Calu3 (cell line): ENCODE results near the gene TAPT1. TPM values are rescaled to one million over a fixed set of nuclear protein-coding genes. Genes with fewer than 3 reads are reported as not detected.

Source experiments
- BruUV-seq: library from RNA; stranded (reverse); fragments of 400-500 nt; replicated peaks from 2 replicates; lab custom pipeline; 2021; lab: Mats Ljungman, UMichigan
- CTCF ChIA-PET: fragments of 300-600 bp; sonication (Branson Sonifier 250); formaldehyde crosslinking; loops from one replicate; lab custom pipeline; 2022; ENCODE audit warnings: antibody characterized with exemption; lab: Charles Lee
- DNase-seq: peaks from one replicate; pipeline ENCODE4 v3.0.0; 2022
- H3K27ac Mint-ChIP-seq: one replicate; pipeline ENCODE4 v1.8.0; 2022; ENCODE audit warnings: mixed read lengths; ENCODE audit not compliant: unreplicated experiment
- H3K27me3 Mint-ChIP-seq: one replicate; pipeline ENCODE4 v1.8.0; 2022; ENCODE audit warnings: mixed read lengths; ENCODE audit not compliant: unreplicated experiment
- H3K36me3 Mint-ChIP-seq: one replicate; pipeline ENCODE4 v1.8.0; 2022; ENCODE audit warnings: mild to moderate bottlenecking, moderate library complexity, mixed read lengths; ENCODE audit not compliant: insufficient read depth, unreplicated experiment
- H3K4me1 Mint-ChIP-seq: one replicate; pipeline ENCODE4 v1.8.0; 2022; ENCODE audit warnings: mild to moderate bottlenecking, low read depth, mixed read lengths; ENCODE audit not compliant: unreplicated experiment
- H3K4me3 Mint-ChIP-seq: one replicate; pipeline ENCODE4 v1.8.0; 2022; ENCODE audit warnings: mild to moderate bottlenecking, low read depth, moderate library complexity, mixed read lengths; ENCODE audit not compliant: unreplicated experiment
- H3K9me3 Mint-ChIP-seq: one replicate; pipeline ENCODE4 v1.8.0; 2022; ENCODE audit warnings: low read depth, mixed read lengths; ENCODE audit not compliant: unreplicated experiment
- CTCF ChIP-seq: fragments of 200-600 bp; IDR thresholded peaks from one replicate; pipeline ENCODE4 v1.8.0; 2022; ENCODE audit warnings: antibody characterized with exemption; ENCODE audit not compliant: unreplicated experiment
- intact Hi-C: fragments of 100-400 bp; cut with micrococcal nuclease; formaldehyde crosslinking; loops from one replicate; pipeline ENCODE4 v1.10.0; 2022; ENCODE audit not compliant: unreplicated experiment
- total RNA-seq: library from RNA; stranded (reverse); gene quantifications from 2 replicates; pipeline ENCODE4 v1.2.3, GENCODE V29; 2022

Gene TAPT1
- total RNA-seq, 1 experiment from 2014 or later = 31.5 TPM

GRCh38 chr4:16255730-16256129 lies 29.5 kb upstream of the TAPT1 start:
- Mint-ChIP-seq H3K27me3 (no peaks in the 10 kb centered on the region), H3K36me3 (no peaks in the 10 kb centered on the region), H3K9me3 (peaks cover 3% of the 10 kb centered on the region), H3K4me1 (peaks cover 37% of the 10 kb centered on the region), H3K4me3 (no peak overlapping the region), H3K27ac (no peak overlapping the region)
- CTCF ChIA-PET = no interaction called here
- DNase-seq = no peak
- intact Hi-C loops = no loop called here
- no peak for TF ChIP-seq CTCF
- no TSS peak for BruUV-seq

GRCh38 chr4:16253127-16253960 lies 27.1 kb upstream of the TAPT1 start:
- BruUV-seq = no TSS peak
- H3K4me3 Mint-ChIP-seq = no peak overlapping the region
- CTCF ChIA-PET = no interaction called here
- peaks cover 52% of the 10 kb centered on the region for H3K4me1 Mint-ChIP-seq
- H3K36me3 Mint-ChIP-seq = no peaks in the 10 kb centered on the region
- no peak for TF ChIP-seq CTCF
- peaks cover 3% of the 10 kb centered on the region for H3K9me3 Mint-ChIP-seq
- intact Hi-C loops = no loop called here
- peak overlapping the region; percentile 35 for H3K27ac Mint-ChIP-seq
- no peak for DNase-seq
- H3K27me3 Mint-ChIP-seq = no peaks in the 10 kb centered on the region

GRCh38 chr4:16250661-16251365 lies 24.5 kb upstream of the TAPT1 start:
- intact Hi-C loops = no loop called here
- CTCF ChIA-PET = interaction anchor here (0.6 to 1.1 kb wide), 4 partner anchors 13 to 54 kb away, joined by 3 to 4 read pairs (median 4); no protein-coding TSS in a partner anchor
- no peaks in the 10 kb centered on the region for H3K27me3 Mint-ChIP-seq
- DNase-seq = no peak
- peak overlapping the region; percentile 16 for H3K4me3 Mint-ChIP-seq
- peaks cover 5% of the 10 kb centered on the region for H3K36me3 Mint-ChIP-seq
- H3K4me1 Mint-ChIP-seq = peaks cover 52% of the 10 kb centered on the region
- no TSS peak for BruUV-seq
- H3K27ac Mint-ChIP-seq = peak overlapping the region; percentile 48
- TF ChIP-seq CTCF = no peak
- no peaks in the 10 kb centered on the region for H3K9me3 Mint-ChIP-seq

GRCh38 chr4:16248605-16249004 lies 22.3 kb upstream of the TAPT1 start:
- no peak overlapping the region for H3K4me3 Mint-ChIP-seq
- H3K36me3 Mint-ChIP-seq = peaks cover 5% of the 10 kb centered on the region
- no peak for DNase-seq
- H3K27me3 Mint-ChIP-seq = no peaks in the 10 kb centered on the region
- CTCF ChIA-PET = no interaction called here
- no peak overlapping the region for H3K27ac Mint-ChIP-seq
- BruUV-seq = no TSS peak
- peaks cover 49% of the 10 kb centered on the region for H3K4me1 Mint-ChIP-seq
- TF ChIP-seq CTCF = no peak
- no peaks in the 10 kb centered on the region for H3K9me3 Mint-ChIP-seq
- intact Hi-C loops = no loop called here
